HG02642 (cell line): ENCODE measurements around the gene CCDC183.

Experiments
- ATAC-seq: cut with Tn5 transposase; IDR thresholded peaks from one replicate; pipeline ENCODE4 v1.9.1; 2021; ENCODE audit warnings: mild to moderate bottlenecking; ENCODE audit not compliant: unreplicated experiment, poor library complexity

Gene CCDC183

GRCh38 chr9:136856541-136857141 lies 60.5 kb downstream of the CCDC183 start:
- ATAC-seq, result no peak

GRCh38 chr9:136857166-136857565 lies 61.0 kb downstream of the CCDC183 start:
- no peak for ATAC-seq
